Vagina (tissue), 2 donors: ENCODE measurements around the gene NBEAL1.

Source experiments
- CTCF ChIP-seq, 3 experiments: fragments of 450-650 bp in 2 of 3; fragments of 200-600 bp in 1 of 3; sonication (generic) in 1 of 3; IDR thresholded peaks; one replicate each; pipeline ENCODE4 v1.5.1; 2017 to 2019; ENCODE audit warnings: antibody characterized with exemption in 3 of 3, mild to moderate bottlenecking in 2 of 3, moderate library complexity in 2 of 3
- POLR2A ChIP-seq, 2 donors: fragments of 450-650 bp; IDR thresholded peaks; one replicate each; pipeline ENCODE4 v1.6.1; 2017; ENCODE audit warnings: antibody characterized with exemption in 2 of 2, mild to moderate bottlenecking in 2 of 2, moderate library complexity in 2 of 2

GRCh38 chr2:203070701-203071100 lies 56.0 kb downstream of the NBEAL1 start:
- TF ChIP-seq POLR2A (IDR thresholded peaks at IDR 0.05) (no peak), CTCF (IDR thresholded peaks at IDR 0.05) (no peak)
